ENCODE results near the gene ASTN2.

The ASTN2 gene

GRCh38 chr9:117359910-117360309 lies 54.9 kb downstream of the ASTN2 start:
- DNase-seq, result no peak

- DNase-seq, result no peak
Measured at GRCh38 chr9:117355542-117355941, 59.3 kb downstream of the ASTN2 start.

GRCh38 chr9:117354997-117355396 lies 59.9 kb downstream of the ASTN2 start:
- DNase-seq, result no peak

GRCh38 chr9:117354244-117354847 lies 60.5 kb downstream of the ASTN2 start:
- DNase-seq, result no peak

GRCh38 chr9:117344892-117345660 lies 69.8 kb downstream of the ASTN2 start:
- no peak for DNase-seq

GRCh38 chr9:117343427-117343826 lies 71.4 kb downstream of the ASTN2 start:
- no peak for DNase-seq

GRCh38 chr9:117341151-117341550 lies 73.7 kb downstream of the ASTN2 start:
- DNase-seq, result no peak

- DNase-seq, result no peak
Measured at GRCh38 chr9:117340422-117340821, 74.4 kb downstream of the ASTN2 start.

- no peak for DNase-seq
Measured at GRCh38 chr9:117335837-117336433, 78.9 kb downstream of the ASTN2 start.

GRCh38 chr9:117334101-117334500 lies 80.8 kb downstream of the ASTN2 start:
- DNase-seq, result no peak

- DNase-seq, result no peak
Measured at GRCh38 chr9:117325831-117326230, 89.0 kb downstream of the ASTN2 start.

- DNase-seq, result no peak
Measured at GRCh38 chr9:117325110-117325731, 89.6 kb downstream of the ASTN2 start.

- DNase-seq, result no peak
Measured at GRCh38 chr9:117323390-117323789, 91.5 kb downstream of the ASTN2 start.

GRCh38 chr9:117317192-117317591 lies 97.7 kb downstream of the ASTN2 start:
- no peak for DNase-seq

- no peak for DNase-seq
Measured at GRCh38 chr9:117315236-117315635, 99.6 kb downstream of the ASTN2 start.

GRCh38 chr9:117313989-117314388 lies 100.9 kb downstream of the ASTN2 start:
- DNase-seq, result no peak

GRCh38 chr9:117307701-117308100 lies 107.2 kb downstream of the ASTN2 start:
- DNase-seq, result no peak

GRCh38 chr9:117306032-117306431 lies 108.8 kb downstream of the ASTN2 start:
- DNase-seq, result no peak

GRCh38 chr9:117305454-117305853 lies 109.4 kb downstream of the ASTN2 start:
- DNase-seq, result no peak

GRCh38 chr9:117304549-117304948 lies 110.3 kb downstream of the ASTN2 start:
- no peak for DNase-seq

- no peak for DNase-seq
Measured at GRCh38 chr9:117303643-117304230, 111.1 kb downstream of the ASTN2 start.

GRCh38 chr9:117302487-117302886 lies 112.4 kb downstream of the ASTN2 start:
- DNase-seq, result no peak

GRCh38 chr9:117300371-117301110 lies 114.3 kb downstream of the ASTN2 start:
- no peak for DNase-seq

All from SHP77 treated with DMSO at 0.1 percent for 48 hours (cell line).